Measurements from ENCODE around the gene MORC2.

DNA sequence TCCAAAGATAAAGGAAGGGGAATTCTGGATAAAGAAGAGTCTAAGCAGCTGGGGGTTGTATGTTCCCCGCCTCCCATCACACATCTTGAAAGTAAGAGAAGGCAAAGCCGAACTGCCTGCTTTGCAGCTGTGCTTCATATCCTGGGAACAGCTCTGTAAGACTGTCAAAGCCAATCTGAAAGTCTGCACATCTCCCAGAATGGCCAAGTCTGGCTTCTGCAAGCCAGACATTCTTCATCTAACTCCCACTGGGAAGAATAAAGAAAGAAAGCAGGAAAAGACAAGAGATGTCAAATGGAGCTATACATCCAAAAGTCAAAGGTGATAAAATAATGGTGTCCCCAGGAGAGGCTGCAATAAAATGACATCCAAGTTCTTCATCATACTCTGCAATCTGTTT is 15.4 kb downstream of the MORC2 start:
- TF ChIP-seq ZNF660 (tag by site-specific recombination; IDR thresholded peaks at IDR 0.05) (no peak), CTCF (tag by site-specific recombination; IDR thresholded peaks at IDR 0.05) (no peak), YY1 (tag by site-specific recombination; IDR thresholded peaks at IDR 0.05) (no peak)
